Activated CD4-positive, CD25-positive, alpha-beta regulatory T cell treated with anti-CD3 and anti-CD28 coated beads, Interleukin-2, amount 50 U/mL, for 24 hours (primary cell): ENCODE results near the gene FER1L5.
A peak's percentile ranks its signal among the peaks of the same experiment; 100 is the strongest.

ENCODE experiments used
- ATAC-seq, 2 donors: fragments of 150-1000 bp; cut with Tn5 transposase; one replicate each; pipeline ENCODE4 v1.10.0; 2021; ENCODE audit warnings: mild to moderate bottlenecking in 1 of 2, moderate library complexity in 1 of 2

Gene FER1L5

DNA sequence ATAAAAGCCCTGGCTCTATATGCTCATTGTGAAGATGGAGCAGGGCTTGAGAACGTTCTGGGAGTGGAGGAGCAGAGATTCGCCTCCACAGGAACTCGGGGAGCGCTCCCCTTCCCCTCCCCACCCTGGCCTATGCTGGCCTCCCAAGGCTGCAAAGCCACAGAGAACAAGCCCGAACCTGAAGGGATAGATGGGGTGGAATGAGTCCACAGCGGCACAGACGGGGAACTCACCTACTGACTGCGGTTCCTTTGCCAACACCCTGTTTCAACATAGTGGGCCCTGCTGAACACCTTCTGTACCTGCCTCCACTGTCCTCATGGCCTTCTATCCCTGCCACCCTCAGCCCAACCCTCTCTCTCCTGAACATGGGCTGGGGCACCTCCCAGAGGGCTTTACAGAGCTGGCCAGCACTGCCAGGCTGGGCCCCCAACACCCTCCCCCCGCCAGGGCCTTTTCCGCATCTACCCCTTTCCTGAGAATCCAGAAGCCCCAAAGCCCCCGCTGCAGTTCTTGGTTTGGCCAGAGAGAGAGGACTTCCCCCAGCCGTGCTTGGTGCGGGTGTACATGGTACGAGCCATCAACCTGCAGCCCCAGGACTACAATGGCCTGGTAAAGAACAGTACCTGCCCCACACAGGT, 55.8 kb downstream of the FER1L5 start:
- ATAC-seq = no peak

DNA sequence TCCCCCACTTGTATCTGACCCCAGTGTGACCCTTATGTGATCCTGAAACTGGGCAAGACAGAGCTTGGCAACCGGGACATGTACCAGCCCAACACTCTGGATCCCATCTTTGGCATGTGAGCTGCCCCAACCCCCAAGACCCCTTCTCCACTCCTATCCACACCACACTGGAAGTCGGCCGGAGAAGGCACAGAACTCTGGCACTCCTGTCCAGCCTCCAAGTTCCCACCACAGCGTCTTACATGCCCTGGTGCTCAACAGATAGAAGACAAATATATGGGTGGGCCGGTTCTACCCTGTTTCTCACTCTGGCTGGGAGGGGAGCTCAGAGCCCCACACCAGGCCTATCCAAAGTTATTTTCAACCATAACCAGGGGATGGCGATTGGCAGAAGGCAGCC, 56.5 kb downstream of the FER1L5 start:
- ATAC-seq = no peak

DNA sequence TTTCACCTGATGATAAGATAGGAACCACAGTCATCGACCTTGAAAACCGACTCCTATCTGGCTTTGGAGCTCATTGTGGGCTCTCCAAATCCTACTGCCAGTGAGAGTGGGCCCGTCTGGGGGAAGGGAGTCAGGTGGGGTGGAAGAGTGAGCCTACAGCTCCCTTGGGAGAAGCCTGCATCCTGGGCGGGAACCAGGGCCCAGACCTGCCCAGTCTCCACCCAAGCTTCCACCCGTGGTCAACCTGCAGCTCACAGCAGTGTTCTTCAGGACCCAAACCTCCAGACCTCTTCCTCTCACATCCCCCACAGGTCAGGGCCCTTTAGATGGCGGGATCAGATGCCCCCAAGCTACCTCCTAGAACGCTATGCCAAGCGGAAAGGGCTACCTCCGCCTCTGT, 57.1 kb downstream of the FER1L5 start:
- ATAC-seq = no peak

DNA sequence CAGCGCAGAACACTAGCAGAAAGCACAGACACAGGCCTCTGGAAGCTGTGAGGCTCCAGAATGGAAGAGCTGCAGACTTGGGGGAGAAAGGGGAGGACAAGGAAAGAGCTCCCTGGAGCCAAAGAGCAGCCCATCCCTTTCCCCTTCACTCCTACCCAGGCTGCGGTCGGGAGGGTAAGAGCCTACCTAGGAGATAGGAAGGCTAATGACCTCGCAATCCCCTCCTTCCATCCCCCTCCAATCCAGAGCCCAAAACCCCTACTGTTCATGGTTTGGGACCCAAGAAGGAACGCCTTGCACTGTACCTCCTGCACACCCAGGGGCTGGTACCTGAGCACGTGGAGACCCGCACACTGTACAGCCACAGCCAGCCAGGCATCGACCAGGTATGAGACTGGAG, 57.5 kb downstream of the FER1L5 start:
- no peak for ATAC-seq

DNA sequence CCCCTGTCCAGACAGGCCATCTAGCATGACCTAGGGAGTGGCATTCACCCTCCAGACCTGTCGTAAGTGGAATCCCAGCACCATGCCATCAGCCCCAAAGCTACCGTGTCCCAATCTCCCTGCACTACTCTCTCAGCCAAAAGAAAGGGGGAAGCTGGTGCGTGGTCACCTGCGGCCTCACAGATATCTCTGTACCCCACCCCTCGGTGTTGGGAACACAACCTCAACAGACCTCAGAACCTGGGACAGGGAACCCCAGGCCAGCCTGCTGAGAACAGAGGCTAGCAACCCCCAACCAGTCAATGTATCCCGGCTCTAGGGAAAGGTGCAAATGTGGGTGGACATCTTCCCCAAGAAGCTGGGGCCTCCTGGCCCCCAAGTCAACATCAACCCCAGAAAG, 59.1 kb downstream of the FER1L5 start:
- ATAC-seq = no peak

DNA sequence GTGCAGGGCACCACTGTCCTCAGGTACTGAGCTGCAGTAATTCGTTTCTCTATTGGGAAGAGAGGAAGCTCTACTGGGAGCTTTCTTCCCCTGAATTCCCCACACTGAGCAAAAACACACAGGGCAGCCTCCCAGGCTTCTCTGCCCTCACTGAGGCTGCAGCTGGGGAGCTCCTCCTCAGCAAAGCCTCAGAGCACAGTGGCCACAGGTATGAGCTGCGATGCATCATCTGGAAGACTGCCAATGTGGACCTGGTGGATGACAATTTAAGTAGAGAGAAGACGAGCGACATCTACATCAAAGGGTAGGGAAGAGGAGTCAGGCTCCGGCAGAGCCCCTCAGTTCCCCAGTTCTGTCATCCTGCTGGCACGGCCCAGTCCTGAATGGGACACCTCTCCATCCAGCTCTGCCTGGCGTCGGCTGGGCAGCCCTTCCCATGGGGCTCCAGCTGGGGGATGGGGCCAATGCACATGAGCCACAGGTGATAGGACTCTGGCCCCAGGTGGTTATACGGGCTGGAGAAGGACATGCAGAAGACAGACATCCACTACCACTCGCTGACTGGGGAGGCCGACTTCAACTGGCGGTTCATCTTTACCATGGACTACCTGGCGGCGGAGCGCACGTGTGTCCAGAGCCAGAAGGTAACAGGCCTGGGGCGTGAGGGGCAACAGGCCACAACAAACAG, 59.7 kb downstream of the FER1L5 start:
- ATAC-seq = no peak

DNA sequence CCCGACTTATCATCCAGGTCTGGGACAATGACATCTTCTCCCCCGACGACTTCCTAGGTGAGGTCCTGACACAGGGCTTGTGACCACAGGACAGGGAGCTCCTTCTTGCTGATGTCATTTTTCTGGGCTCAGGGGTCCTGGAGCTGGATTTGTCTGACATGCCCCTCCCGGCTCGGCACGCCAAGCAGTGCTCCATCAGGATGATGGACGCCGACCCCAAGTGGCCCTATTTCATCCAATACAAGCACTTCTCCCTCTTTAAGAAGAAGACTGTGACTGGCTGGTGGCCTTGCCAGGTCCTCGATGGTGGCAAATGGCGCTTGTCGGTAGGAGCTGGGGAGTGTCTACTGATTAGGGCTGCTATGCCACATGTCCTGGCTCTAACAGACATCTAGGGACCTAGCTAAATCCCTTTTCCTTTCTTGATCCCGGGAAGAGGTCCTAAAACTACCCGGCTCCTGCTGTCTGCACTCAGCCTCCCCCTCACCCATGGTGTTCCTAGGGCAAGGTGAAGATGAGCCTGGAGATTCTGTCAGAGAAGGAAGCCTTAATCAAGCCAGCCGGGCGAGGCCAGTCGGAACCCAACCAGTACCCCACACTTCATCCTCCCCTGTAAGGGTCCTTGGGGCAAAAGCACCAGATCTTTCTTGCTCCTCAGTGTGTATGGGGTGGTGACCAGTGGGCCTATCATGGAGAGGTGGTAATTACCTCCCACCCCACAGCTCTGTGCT, 60.6 kb downstream of the FER1L5 start:
- ATAC-seq = no peak

DNA sequence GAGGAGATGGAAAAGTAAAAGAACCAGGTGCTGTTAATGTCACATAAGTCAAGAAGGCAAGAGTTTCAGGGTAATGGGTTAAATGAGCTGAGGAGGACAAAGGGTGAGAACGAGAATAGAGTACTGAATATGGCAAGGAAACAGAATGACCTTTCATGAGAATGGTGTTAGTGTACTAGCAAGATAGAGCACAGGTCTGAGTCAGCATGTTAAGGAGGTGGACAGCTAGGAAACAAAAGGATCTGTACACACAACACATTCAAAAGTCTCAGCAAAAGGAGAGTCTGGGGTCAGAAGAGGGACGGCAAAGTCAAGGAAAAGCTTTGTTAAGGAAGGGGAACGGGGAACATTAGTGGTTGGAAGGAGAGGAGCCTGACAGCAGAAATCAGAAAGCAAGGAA, 68.4 kb downstream of the FER1L5 start:
- no peak for ATAC-seq

DNA sequence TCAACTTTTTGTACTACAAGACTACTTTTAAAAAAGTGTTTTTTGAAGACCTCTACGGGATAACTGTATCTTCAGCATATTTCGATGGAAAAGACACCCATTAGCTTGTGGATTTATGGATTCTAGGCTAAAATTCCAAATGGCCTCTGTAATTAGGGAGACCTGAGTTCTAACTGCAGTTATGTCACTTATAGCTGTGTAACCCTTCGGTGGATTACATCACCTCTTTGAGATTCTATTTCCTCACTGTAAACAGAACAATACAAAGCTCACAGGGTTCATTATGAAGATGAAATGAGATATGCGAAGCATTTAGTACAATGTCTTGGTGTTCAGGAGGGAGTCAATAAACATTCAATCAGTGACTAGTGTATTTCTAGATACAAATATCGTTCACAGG, 73.1 kb downstream of the FER1L5 start:
- ATAC-seq = no peak

DNA sequence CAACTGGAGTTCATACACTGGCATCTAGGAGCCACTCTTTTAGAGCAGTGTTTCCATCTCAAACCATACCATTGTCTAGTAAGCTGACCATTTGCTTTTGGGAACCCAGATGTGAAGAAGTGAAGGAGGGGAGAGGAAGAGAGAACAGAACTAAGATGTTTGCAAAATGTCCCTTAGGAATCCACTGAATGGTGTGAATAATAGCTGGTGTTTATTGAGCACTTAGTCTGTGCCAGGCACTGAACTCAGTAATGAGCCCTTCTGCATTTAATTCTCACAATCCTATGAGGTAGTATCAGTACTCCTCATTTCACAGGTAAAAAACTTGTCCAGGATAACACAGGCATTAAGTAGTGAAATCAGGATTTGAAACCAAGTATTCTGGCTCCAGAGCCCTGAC, 73.8 kb downstream of the FER1L5 start:
- no peak for ATAC-seq

DNA sequence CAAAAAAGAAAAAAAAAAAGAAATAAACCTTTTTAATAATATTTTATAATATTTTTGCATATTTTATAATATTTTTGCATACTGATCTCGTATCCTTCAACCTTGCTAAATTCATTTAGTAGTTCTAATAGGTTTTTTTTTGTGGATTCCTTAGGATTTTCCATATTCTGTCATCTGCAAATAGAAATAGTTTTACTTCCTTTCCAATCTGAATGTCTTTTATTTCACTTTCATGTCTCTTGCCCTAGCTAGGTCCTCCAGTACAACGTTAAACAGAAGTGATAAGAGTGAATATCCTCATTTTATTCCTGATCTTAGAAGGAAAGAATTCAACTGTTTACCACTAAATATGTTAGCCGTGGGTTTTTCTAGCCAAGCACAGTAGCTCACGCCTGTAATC, 83.6 kb downstream of the FER1L5 start:
- no peak for ATAC-seq

DNA sequence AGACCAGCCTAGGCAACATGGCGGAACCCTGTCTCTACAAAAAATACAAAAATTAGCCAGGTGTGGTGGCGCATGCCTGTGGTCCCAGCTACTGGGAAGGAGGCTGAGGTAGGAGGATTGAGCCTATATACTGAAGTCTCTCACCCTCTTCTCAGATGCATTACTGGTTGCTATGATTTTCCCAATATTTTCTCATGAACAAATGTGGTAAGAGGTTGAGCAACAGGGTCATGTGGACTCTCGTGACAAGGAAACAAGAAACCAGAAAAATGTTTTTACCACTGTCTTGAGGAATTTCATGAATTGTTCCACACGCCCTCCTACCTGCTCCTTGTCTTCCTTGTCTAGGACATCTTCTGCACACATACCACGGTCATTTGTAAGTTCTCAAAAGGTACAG, 84.9 kb downstream of the FER1L5 start:
- ATAC-seq = no peak

DNA sequence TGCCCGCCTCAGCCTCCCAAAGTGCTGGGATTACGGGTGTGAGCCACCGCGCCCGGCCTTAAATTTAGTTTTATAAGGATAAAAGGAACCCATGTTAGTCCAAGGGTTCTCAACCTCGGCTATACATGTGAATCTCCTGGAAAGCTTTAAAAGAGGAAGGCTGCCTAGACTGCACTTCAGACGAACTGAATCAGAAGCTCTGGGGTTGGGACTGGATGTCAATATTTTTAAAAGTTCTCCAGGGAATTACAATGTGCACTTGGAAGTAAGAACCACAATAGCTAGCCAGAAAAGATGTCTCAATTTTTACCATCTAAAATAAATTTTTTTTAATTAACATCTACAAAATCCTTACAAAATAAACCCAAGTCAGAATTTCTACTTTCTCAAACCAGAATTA, 87.2 kb downstream of the FER1L5 start:
- ATAC-seq = no peak

DNA sequence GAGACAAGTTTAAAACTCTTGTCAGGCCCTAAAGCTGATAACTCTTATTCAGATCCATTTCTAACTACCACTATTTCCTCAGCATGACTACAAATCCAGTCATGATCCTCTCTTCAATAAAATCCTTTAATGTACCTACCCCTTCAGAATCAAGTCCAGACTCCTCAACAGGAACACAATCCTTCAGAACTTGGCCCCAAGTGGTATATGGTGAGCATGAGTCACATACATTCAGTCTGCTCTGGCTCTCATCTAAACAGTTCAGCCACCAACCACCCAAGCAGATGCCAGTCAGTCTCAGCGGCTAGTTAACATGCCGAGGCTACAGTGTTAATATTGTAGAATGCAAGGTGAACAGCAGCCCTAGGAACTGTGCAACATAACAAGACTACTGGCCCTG, 87.6 kb downstream of the FER1L5 start:
- ATAC-seq = no peak

DNA sequence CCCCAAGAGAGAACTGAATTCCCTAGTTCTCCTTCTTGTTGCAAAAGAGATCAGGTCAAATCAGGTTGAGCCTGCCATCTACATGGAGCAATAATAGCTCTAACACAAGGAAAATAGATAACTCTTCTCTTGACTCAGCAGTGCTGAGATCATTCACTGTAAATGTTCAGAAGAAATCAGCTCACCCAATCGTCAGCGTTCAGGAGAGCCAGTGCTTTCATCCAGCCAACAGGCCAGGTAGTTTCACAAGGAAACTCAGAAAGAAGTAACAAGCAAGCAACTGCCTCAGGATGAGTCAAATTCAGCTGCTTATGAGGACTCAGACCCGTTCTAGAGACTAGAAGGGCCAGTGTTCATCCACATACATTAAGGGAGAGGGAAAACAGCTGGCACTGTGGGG, 91.4 kb downstream of the FER1L5 start:
- ATAC-seq = no peak

DNA sequence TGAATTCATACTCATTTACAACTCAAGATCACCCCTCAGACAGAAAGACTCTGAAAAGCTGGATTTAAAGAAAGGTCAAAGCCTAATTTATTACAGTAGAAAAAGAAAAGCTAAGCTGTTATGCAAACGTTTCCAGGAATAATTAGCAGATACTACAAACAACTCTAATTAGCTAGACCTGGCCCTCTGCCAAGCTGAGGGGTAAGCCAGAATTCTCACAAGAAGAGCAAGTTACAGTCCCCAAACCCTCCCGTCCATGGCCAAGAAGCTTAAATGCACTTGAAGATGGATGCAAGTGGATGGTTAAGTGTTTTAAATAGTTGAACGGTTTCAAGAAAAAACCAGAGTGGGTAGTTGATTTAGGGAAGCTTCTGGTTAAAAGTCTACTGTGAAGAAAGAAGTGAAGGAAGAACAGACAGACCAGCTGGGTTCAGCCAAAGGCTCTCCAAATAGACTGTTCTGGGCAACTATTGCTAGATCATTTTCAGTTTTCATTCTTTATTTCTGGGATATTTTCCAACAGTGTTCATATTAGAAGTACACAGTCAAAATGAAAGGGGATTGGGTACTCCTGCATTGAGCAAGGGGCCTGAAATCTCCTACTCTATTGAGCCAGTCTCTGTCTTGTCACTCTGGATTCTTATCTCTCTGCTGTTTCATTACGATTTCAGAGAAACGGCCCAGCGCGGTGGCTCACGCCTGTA, 92.5 kb downstream of the FER1L5 start:
- ATAC-seq = no peak

DNA sequence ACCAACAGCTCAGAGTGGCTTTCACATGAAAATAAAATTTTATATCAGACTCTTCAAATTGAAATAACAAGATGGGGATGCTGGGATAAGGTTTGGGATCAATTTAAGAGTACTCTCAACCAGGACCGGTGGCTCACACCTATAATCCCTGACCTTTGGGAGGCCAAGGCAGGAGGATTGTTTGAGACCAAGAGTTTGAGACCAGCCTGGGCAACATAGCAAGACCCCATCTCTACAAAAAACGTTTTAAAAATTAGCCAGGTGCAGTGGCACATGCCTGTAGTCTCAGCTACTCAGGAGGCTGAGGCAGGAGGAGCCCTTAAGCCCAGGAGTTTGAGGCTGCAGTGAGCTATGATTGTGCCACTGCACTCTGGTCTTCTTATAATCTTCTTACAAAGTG, 94.7 kb downstream of the FER1L5 start:
- no peak for ATAC-seq

DNA sequence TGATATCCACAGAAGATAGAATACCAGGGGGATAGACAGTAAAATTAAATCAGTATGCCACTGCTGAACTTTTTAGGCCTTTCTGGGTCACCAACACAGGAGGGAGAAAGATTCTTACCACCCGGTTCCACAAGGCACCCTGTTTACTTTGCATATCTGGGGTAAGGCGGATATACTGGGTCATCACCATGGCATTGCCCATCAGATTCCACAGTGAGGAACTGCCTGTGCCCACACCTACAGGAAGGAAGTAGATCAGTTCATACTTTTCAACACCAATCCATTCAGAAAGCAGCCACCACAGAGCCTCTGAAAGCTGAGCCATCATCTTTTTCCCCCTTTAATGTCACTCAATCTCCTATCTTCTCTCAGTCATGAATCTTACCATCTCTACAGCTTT, 95.3 kb downstream of the FER1L5 start:
- ATAC-seq = no peak

DNA sequence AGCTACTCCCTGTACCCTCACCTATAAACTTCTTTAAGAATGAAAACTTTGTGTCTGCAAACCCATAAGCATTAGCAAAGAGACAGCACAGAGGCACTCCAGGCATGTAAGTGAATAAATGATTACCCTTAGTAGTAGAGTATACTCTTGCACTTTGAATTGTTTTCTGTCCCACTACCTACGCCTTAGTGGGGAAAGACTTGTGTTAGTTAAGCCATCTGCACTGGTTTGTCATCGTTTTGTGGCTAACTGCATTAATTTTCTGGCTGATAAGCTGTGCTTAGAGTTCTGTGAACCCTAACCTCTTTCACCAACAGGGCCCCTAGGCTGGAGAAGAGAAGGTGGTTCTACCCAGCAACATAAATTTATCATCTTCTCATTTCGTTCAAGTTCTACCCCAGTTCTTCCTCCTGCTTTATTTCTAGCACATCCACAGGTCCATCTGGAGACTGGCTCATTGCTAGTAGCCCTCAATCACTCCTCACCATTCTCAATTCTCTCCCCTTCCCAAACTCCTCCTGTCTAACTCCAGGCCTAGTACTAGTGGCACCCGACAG, 96.6 kb downstream of the FER1L5 start:
- ATAC-seq = no peak

DNA sequence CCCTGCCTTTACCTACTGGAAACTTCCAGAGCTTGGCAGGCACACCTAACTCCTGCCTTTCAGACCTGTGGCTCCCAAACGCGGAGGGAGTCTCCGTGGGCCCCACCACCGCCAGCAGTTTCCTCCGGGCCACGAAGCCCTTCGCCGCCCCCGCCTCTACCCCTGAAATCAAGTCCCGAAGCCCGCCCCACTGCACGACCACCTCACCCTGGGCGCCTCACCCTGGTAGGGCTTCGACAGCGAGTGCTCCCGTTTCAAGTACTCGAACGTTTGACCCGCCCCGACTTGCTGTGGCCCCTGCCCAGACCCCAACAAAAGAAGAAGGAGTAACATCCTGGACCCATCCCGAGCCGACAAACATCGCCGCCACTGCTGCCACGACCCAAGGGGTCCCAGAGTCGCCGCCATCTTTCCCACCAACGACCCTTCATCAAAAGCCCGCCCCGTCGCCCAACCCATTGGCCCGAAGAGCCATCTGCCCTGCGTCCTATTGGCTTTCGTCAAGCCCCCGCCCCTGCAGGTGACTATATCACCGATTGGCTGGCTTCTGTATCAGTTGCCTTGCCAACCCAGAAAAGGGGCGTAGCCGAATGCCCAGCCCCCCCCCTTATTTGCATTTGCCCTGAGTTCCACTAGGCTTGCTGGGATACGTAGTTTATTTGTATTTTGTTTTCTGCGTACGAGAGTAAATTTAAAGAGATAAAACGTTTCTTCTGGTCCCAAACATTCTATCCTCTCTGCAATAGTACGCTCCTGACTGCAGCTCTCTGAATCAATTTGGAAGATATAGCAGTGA, 97.3 kb downstream of the FER1L5 start, which contains the start of gene LMAN2L:
TSS of gene LMAN2L (minus strand) at position 432 of the 796 bp plus-strand sequence. CDS start at position 408, 24 bp downstream.
- ATAC-seq = peak; percentile 100

DNA sequence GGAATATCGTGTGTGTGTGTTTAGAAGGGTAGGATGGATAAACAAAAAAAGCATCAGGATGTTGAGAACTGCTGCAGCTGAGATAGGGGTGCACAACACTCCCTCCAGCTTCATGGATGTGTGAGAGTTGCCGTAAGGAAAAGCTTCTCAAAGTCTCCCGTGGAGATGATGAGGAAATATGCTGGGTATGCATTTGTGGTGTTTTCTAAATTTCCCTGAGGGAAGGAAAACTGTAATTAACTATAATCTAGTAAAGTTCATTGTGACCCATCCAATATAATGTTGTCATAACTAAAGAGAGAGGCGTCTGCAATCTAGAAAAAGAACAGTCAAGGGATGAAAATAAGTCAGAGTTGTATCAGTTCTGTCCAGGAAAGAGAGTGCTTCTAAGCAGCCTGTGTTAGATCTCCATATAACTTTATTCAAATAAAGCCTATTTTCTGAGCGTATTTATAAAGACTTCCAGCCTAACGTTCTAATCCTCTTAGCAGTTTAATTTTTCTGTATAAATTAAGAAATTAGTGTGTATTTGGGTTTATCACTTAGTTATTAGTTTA, 104.6 kb downstream of the FER1L5 start:
- no peak for ATAC-seq

DNA sequence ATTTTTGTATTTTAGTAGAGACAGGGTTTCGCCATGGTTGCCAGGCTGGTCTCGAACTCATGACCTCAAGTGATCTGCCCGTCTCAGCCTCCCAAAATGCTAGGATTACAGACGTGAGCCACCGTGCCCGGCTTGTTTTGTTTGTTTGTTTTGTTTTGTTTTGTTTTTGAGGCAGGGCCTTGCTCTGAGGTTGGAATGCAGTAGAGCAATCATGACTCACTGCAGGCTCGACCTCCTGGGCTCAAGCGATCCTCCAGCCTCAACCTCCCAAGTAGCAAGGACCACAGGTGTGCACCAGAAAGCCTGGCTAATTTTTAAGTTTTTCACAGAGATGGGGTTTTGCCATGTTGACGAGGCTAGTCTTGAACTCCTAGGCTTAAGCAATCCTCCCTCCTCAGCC, 109.2 kb downstream of the FER1L5 start:
- no peak for ATAC-seq
